H9 (cell line): ENCODE measurements around the gene CNOT6. TPM values are rescaled to one million over a fixed set of nuclear protein-coding genes. Genes with fewer than 3 reads are reported as not detected.

ENCODE experiments used
- DNase-seq: peaks from one replicate; pipeline ENCODE4 v3.0.0-alpha.2; 2017
- H2AFZ ChIP-seq: one replicate; pipeline ENCODE4 v1.6.1; 2013; ENCODE audit warnings: mild to moderate bottlenecking, low read length, control low read depth, moderate library complexity
- H2AK5ac ChIP-seq: 2 replicates; pipeline ENCODE4 v1.6.1; 2013; ENCODE audit warnings: low read length, control low read depth, mixed read lengths; ENCODE audit not compliant: insufficient read length
- H2BK120ac ChIP-seq: one replicate; pipeline ENCODE4 v1.6.1; 2013; ENCODE audit warnings: low read depth, mild to moderate bottlenecking, low read length, control low read depth, inconsistent platforms; ENCODE audit not compliant: poor library complexity, severe bottlenecking
- H2BK12ac ChIP-seq: 2 replicates; pipeline ENCODE4 v1.6.1; 2013; ENCODE audit warnings: low read length, control low read depth, mixed read lengths, low read depth; ENCODE audit not compliant: insufficient read length
- H2BK15ac ChIP-seq: 2 replicates; pipeline ENCODE4 v1.6.1; 2013; ENCODE audit warnings: low read depth, low read length, control low read depth
- H2BK20ac ChIP-seq: one replicate; pipeline ENCODE4 v1.6.1; 2013; ENCODE audit warnings: low read depth, mild to moderate bottlenecking, low read length, control low read depth, inconsistent platforms; ENCODE audit not compliant: poor library complexity, severe bottlenecking
- H2BK5ac ChIP-seq: 2 replicates; pipeline ENCODE4 v1.6.1; 2013; ENCODE audit warnings: low read length, control low read depth, mixed read lengths; ENCODE audit not compliant: insufficient read length
- H3K14ac ChIP-seq: 2 replicates; pipeline ENCODE4 v1.6.1; 2013; ENCODE audit warnings: low read length, control low read depth; ENCODE audit not compliant: insufficient read depth
- H3K18ac ChIP-seq: 2 replicates; pipeline ENCODE4 v1.6.1; 2013; ENCODE audit warnings: low read depth, mild to moderate bottlenecking, mixed read lengths, low read length, control low read depth; ENCODE audit not compliant: insufficient read length
- H3K23ac ChIP-seq: 2 replicates; pipeline ENCODE4 v1.6.1; 2013; ENCODE audit warnings: low read length, control low read depth, mixed read lengths, low read depth; ENCODE audit not compliant: insufficient read length
- H3K23me2 ChIP-seq: 2 replicates; pipeline ENCODE4 v1.6.1; 2013; ENCODE audit warnings: low read depth, mild to moderate bottlenecking, mixed read lengths, low read length, control low read depth; ENCODE audit not compliant: insufficient read length, poor library complexity, severe bottlenecking
- H3K27ac ChIP-seq: 2 replicates; pipeline ENCODE4 v1.5.1; 2013; ENCODE audit warnings: low read length, control low read depth, mixed read lengths, low read depth; ENCODE audit not compliant: insufficient read length
- H3K27me3 ChIP-seq: 2 replicates; pipeline ENCODE4 v1.6.1; 2013; ENCODE audit warnings: low read length, control low read depth, inconsistent platforms; ENCODE audit not compliant: insufficient read depth
- H3K4ac ChIP-seq: 2 replicates; pipeline ENCODE4 v1.6.1; 2013; ENCODE audit warnings: low read depth, mild to moderate bottlenecking, control low read depth, inconsistent platforms, low read length, moderate library complexity
- H3K4me1 ChIP-seq: 2 replicates; pipeline ENCODE4 v1.6.1; 2013; ENCODE audit warnings: low read length, control low read depth, inconsistent platforms; ENCODE audit not compliant: insufficient read depth
- H3K4me2 ChIP-seq: 2 replicates; pipeline ENCODE4 v1.6.1; 2013; ENCODE audit warnings: low read length, control low read depth, mixed read lengths; ENCODE audit not compliant: insufficient read length, insufficient read depth
- H3K56ac ChIP-seq: 2 replicates; pipeline ENCODE4 v1.6.1; 2013; ENCODE audit warnings: low read depth, mild to moderate bottlenecking, mixed read lengths, low read length, control low read depth; ENCODE audit not compliant: insufficient read length
- H3K79me1 ChIP-seq: 2 replicates; pipeline ENCODE4 v1.6.1; 2013; ENCODE audit warnings: low read depth, mild to moderate bottlenecking, moderate library complexity, low read length, control low read depth, inconsistent platforms; ENCODE audit not compliant: insufficient read depth, poor library complexity, severe bottlenecking
- H3K79me2 ChIP-seq: 2 replicates; pipeline ENCODE4 v1.6.1; 2013; ENCODE audit warnings: low read length, control low read depth, inconsistent platforms; ENCODE audit not compliant: insufficient read depth
- H3K9ac ChIP-seq: 2 replicates; pipeline ENCODE4 v1.6.1; 2013; ENCODE audit warnings: low read length, control low read depth, mixed read lengths; ENCODE audit not compliant: insufficient read length; ENCODE audit errors: extremely low read depth
- H3K9me3 ChIP-seq: one replicate; pipeline ENCODE4 v1.6.1; 2013; ENCODE audit warnings: low read depth, low read length, inconsistent platforms; ENCODE audit not compliant: control insufficient read depth
- H3T11ph ChIP-seq: one replicate; pipeline ENCODE4 v1.6.1; 2013; ENCODE audit warnings: mild to moderate bottlenecking, low read length, control low read depth, inconsistent platforms
- H4K20me1 ChIP-seq: one replicate; pipeline ENCODE4 v1.6.1; 2013; ENCODE audit not compliant: control insufficient read depth, insufficient read length, insufficient read depth
- H4K5ac ChIP-seq: 2 replicates; pipeline ENCODE4 v1.6.1; 2013; ENCODE audit warnings: low read depth, mild to moderate bottlenecking, mixed read lengths, low read length, control low read depth; ENCODE audit not compliant: insufficient read length
- H4K8ac ChIP-seq: replicated peaks from 2 replicates; pipeline ENCODE4 v1.6.1; 2013; ENCODE audit warnings: low read length, control low read depth, mixed read lengths, low read depth; ENCODE audit not compliant: insufficient read length
- H4K91ac ChIP-seq: 2 replicates; pipeline ENCODE4 v1.6.1; 2013; ENCODE audit warnings: low read depth, mild to moderate bottlenecking, moderate library complexity, mixed read lengths, low read length, control low read depth; ENCODE audit not compliant: insufficient read length
- H3K27ac Mint-ChIP-seq, 3 experiments: 2 replicates in 2 of 3; 3 replicates in 1 of 3; pipeline ENCODE4 v1.8.0; 2020 to 2021; ENCODE audit warnings: mixed read lengths in 3 of 3, mild to moderate bottlenecking in 1 of 3, moderate library complexity in 1 of 3
- H3K27me3 Mint-ChIP-seq: 2 replicates; pipeline ENCODE4 v1.8.0; 2021; ENCODE audit warnings: low read depth, mild to moderate bottlenecking, moderate library complexity, mixed read lengths
- H3K36me3 Mint-ChIP-seq, 3 experiments: 2 replicates in 2 of 3; 3 replicates in 1 of 3; pipeline ENCODE4 v1.8.0; 2020 to 2021; ENCODE audit warnings: low read depth in 3 of 3, mixed read lengths in 3 of 3; ENCODE audit not compliant: insufficient read depth in 1 of 3
- H3K4me1 Mint-ChIP-seq, 2 experiments: 2 replicates each; pipeline ENCODE4 v1.8.0; 2020; ENCODE audit warnings: mixed read lengths in 2 of 2
- H3K4me3 Mint-ChIP-seq, 2 experiments: 2 replicates in 1 of 2; 3 replicates in 1 of 2; pipeline ENCODE4 v1.8.0; 2020 to 2021; ENCODE audit warnings: mild to moderate bottlenecking in 2 of 2, mixed read lengths in 2 of 2, moderate library complexity in 1 of 2
- H3K9me3 Mint-ChIP-seq, 2 experiments: 2 replicates in 1 of 2; 3 replicates in 1 of 2; pipeline ENCODE4 v1.8.0; 2020; ENCODE audit warnings: mild to moderate bottlenecking in 2 of 2, mixed read lengths in 2 of 2, moderate library complexity in 1 of 2
- WGBS: extraction: QIAGEN DNeasy Blood & Tissue Kit; methylation state at CpG from one replicate; pipeline ENCODE4 v1.1.7; 2013; ENCODE audit warnings: missing lambda C conversion rate, low lambda C conversion rate, mixed read lengths; ENCODE audit not compliant: insufficient read length; ENCODE audit errors: extremely low coverage; 5-methylcytosine and 5-hydroxymethylcytosine counted together
- total RNA-seq: library from RNA; stranded (reverse); gene quantifications from 2 replicates; pipeline ENCODE4 v1.2.1, GENCODE V29; 2021
- TF ChIP-seq, protein P1 (sequence below): fragments of 200-600 bp; sonication (generic); conservative IDR thresholded peaks from 3 replicates; pipeline ENCODE4 v1.8.0; 2021; ENCODE audit warnings: antibody characterized with exemption, mild to moderate bottlenecking

Gene CNOT6
- total RNA-seq, 1 experiment from 2014 or later, result 45.0 TPM

GRCh38 chr5:180545248-180545647, 51.1 kb downstream of the CNOT6 start:
- H3K9me3 ChIP-seq, result no peaks in the 10 kb centered on the region
- no peak overlapping the region for H3K4me2 ChIP-seq
- Mint-ChIP-seq H3K36me3 (peaks cover 32 to 69% (median 52%) of the 10 kb centered on the region in 3 experiments; a peak in 6 of 7 replicates), H3K27ac (no peak overlapping the region), H3K27me3 (no peaks in the 10 kb centered on the region), H3K4me3 (no peak overlapping the region), H3K4me1 (peaks cover 0 to 2% of the 10 kb centered on the region in 2 experiments; a peak in 1 of 4 replicates), H3K9me3 (no peaks in the 10 kb centered on the region; a peak in 1 of 5 replicates)
- H3K27ac ChIP-seq, result no peak overlapping the region
- H3K23ac ChIP-seq, result no peak overlapping the region
- no peak overlapping the region for H2BK15ac ChIP-seq
- no peak overlapping the region for H4K91ac ChIP-seq
- no CpG with 5 or more reads among the region's 3 CpGs for WGBS
- H4K20me1 ChIP-seq, result peaks cover 3% of the 10 kb centered on the region
- DNase-seq, result no peak
- no peak overlapping the region for H2AFZ ChIP-seq
- H3T11ph ChIP-seq, result no peak overlapping the region
- H3K9ac ChIP-seq, result no peak overlapping the region
- no peak overlapping the region for H4K5ac ChIP-seq
- no peak overlapping the region for H2BK120ac ChIP-seq
- no peak overlapping the region for H2BK5ac ChIP-seq
- no peaks in the 10 kb centered on the region for H3K27me3 ChIP-seq
- H3K56ac ChIP-seq, result no peak overlapping the region
- H2AK5ac ChIP-seq, result no peak overlapping the region
- TF ChIP-seq, protein P1, sequence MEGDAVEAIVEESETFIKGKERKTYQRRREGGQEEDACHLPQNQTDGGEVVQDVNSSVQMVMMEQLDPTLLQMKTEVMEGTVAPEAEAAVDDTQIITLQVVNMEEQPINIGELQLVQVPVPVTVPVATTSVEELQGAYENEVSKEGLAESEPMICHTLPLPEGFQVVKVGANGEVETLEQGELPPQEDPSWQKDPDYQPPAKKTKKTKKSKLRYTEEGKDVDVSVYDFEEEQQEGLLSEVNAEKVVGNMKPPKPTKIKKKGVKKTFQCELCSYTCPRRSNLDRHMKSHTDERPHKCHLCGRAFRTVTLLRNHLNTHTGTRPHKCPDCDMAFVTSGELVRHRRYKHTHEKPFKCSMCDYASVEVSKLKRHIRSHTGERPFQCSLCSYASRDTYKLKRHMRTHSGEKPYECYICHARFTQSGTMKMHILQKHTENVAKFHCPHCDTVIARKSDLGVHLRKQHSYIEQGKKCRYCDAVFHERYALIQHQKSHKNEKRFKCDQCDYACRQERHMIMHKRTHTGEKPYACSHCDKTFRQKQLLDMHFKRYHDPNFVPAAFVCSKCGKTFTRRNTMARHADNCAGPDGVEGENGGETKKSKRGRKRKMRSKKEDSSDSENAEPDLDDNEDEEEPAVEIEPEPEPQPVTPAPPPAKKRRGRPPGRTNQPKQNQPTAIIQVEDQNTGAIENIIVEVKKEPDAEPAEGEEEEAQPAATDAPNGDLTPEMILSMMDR, result no peak
- H3K79me2 ChIP-seq, result peaks cover 11% of the 10 kb centered on the region; the same call in 1 of the 2 replicates
- no peak overlapping the region for H3K18ac ChIP-seq
- no peak overlapping the region for H3K4ac ChIP-seq
- H3K79me1 ChIP-seq, result peaks cover 3% of the 10 kb centered on the region
- H4K8ac ChIP-seq, result no peak overlapping the region
- no peaks in the 10 kb centered on the region for H3K4me1 ChIP-seq
- no peak overlapping the region for H2BK20ac ChIP-seq
- no peaks in the 10 kb centered on the region for H3K23me2 ChIP-seq
- no peak overlapping the region for H2BK12ac ChIP-seq
- no peak overlapping the region for H3K14ac ChIP-seq
